Activated naive CD8-positive, alpha-beta T cell (primary cell): ENCODE measurements around the gene TANGO6.

ENCODE experiments used
- H3K27ac Mint-ChIP-seq: one replicate; pipeline ENCODE4 v1.8.0; 2021; ENCODE audit warnings: mixed read lengths
- H3K27me3 Mint-ChIP-seq: one replicate; pipeline ENCODE4 v1.8.0; 2021; ENCODE audit warnings: mixed read lengths
- H3K36me3 Mint-ChIP-seq: one replicate; pipeline ENCODE4 v1.8.0; 2021; ENCODE audit warnings: mixed read lengths
- H3K4me1 Mint-ChIP-seq: one replicate; pipeline ENCODE4 v1.8.0; 2021; ENCODE audit warnings: low read depth, mixed read lengths
- H3K4me3 Mint-ChIP-seq: one replicate; pipeline ENCODE4 v1.8.0; 2021; ENCODE audit warnings: mild to moderate bottlenecking, mixed read lengths
- H3K9me3 Mint-ChIP-seq: one replicate; pipeline ENCODE4 v1.8.0; 2021; ENCODE audit warnings: low read depth, mixed read lengths

Gene TANGO6

DNA sequence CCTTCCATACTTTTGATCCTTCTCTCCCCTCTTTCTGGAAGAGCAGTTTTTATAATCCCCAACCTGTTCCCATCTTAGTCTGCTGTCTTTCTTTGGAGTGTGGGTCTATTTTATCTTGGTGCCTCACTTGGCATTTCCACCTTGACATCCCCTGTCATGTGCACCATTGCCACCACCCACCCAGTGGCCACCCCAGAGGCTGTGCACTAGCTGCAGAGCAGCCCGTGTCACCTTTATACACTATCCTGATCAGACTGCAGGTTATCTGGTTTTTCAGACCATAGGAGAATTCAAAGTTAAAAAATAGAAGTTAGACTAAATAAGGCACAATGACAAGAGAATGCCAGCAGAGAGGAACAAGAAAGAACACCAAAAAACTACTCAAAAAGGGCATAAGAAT is 43.8 kb downstream of the TANGO6 start:
- Mint-ChIP-seq H3K36me3 (peaks cover 5% of the 10 kb centered on the region), H3K4me1 (no peaks in the 10 kb centered on the region), H3K27ac (no peak overlapping the region), H3K9me3 (no peaks in the 10 kb centered on the region), H3K27me3 (no peaks in the 10 kb centered on the region), H3K4me3 (no peak overlapping the region)

DNA sequence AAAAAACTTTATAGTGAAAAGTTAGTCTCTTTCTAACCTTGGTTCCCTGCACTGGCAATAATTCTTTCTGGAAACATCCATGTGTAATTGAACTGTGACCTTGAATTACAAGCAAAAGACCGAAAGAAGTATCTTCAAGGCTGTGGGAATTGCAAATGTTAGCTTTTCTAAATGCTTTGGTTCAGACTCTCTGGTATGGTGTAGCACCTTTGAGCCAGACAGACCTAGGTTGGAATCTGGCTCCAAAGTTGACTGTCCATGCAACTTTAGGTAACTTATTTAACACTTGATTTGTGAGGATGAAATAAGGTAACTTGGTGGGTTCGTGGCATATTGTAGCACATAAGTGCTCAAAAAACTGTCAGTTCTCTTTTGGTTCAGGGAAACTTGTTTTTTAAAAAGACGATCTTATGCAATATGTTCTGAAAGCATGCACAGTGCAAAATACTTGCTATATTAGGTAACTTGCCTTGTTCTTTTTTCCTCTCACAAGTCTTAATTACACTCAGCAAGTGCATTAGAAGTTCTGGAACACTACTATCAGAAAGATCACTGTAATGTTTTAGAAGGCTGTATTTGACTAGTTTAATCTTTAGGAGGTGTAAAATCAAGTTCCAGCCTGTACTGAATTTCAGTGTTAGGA is 46.3 kb downstream of the TANGO6 start:
- Mint-ChIP-seq H3K4me1 (no peaks in the 10 kb centered on the region), H3K36me3 (peaks cover 17% of the 10 kb centered on the region), H3K27ac (no peak overlapping the region), H3K9me3 (no peaks in the 10 kb centered on the region), H3K4me3 (no peak overlapping the region), H3K27me3 (no peaks in the 10 kb centered on the region)

DNA sequence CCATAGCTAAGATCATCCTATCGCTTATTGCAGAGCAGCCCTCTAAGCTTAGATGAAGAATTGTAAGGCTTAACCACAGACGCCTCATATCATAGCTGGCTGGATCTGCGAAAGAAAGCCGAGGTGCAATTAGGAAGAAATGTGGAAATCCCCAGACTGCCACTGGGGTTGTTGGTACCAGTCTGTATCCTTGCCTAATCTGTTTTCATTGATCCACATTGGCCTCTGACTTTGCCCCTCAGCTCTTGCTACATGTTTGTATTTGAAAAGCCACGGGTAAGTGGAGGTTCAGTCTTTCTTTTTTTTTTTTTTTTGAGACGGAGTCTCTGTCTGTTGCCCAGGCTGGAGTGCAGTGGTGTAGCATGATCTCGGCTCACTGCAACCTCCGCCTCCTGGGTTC is 48.9 kb downstream of the TANGO6 start:
- Mint-ChIP-seq H3K4me3 (no peak overlapping the region), H3K36me3 (peaks cover 14% of the 10 kb centered on the region), H3K4me1 (no peaks in the 10 kb centered on the region), H3K27me3 (no peaks in the 10 kb centered on the region), H3K9me3 (no peaks in the 10 kb centered on the region), H3K27ac (no peak overlapping the region)

DNA sequence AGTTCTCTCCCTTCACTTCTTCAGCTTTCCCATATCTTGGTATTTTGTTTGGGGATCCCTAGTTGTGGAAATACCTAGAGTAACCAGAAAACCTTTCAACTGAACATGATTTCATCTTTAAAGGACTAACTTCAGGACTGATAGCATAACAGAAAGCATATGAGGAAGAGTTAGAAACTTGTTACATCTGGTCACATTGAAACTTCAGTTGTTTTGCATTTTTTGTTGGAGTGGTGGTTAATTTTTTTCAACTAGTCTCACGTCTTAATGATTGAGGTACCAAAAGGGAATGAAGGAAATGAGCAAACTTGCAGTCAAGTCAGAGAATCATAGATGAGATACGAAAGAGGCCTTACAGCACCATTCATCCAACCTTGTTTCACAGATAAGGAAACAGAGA is 49.6 kb downstream of the TANGO6 start:
- H3K27me3 Mint-ChIP-seq = no peaks in the 10 kb centered on the region
- H3K36me3 Mint-ChIP-seq = peaks cover 14% of the 10 kb centered on the region
- H3K27ac Mint-ChIP-seq = no peak overlapping the region
- H3K4me1 Mint-ChIP-seq = no peaks in the 10 kb centered on the region
- no peaks in the 10 kb centered on the region for H3K9me3 Mint-ChIP-seq
- H3K4me3 Mint-ChIP-seq = no peak overlapping the region

DNA sequence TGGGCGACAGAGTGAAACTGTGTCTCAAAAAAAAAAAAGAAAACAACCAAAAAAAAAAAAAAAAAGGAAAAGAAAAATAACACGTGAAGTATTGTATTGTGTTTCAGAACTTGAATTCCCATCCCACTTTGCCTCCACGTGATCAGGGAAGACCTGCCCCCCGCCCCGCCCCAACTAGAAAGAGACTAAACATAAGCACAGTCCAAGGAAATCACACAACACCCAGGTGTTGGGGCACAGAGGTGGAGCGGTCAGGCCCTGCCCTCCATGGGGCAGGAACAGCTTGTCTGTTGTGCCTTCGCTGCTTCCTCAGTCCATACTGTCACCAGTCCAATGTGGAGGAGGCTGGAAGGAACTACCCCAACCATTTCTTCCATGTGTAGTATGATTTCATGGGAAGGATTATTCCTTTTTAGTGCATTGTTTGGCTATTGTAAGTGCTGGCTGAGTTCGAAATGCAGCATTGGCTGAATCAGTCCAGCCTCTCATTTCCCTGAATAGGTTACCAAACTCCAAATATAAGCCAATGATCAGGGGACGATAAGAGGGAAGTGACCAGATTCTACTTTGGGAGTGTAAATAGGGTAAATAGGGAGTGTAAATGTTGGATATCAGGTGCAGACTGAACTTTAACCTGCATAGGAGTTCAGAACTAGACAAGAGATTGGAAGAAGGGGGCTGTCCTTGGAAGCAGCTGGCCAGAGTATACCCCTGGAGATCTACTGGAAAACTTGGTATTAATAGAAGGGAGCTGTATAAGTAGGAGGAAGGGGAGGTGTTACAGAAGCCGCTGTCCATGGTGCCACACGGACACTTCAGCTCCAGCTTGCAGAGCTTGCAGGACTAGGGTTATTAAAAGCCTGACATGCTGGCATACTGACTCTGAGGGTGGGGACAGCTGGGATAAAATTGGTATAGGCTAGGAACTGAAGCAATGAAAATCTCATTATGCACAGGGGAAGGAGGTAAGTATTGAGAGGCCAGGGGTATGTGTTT is 50.7 kb downstream of the TANGO6 start:
- H3K9me3 Mint-ChIP-seq = no peaks in the 10 kb centered on the region
- H3K27ac Mint-ChIP-seq = no peak overlapping the region
- H3K36me3 Mint-ChIP-seq = peaks cover 14% of the 10 kb centered on the region
- no peaks in the 10 kb centered on the region for H3K27me3 Mint-ChIP-seq
- H3K4me3 Mint-ChIP-seq = no peak overlapping the region
- no peaks in the 10 kb centered on the region for H3K4me1 Mint-ChIP-seq

DNA sequence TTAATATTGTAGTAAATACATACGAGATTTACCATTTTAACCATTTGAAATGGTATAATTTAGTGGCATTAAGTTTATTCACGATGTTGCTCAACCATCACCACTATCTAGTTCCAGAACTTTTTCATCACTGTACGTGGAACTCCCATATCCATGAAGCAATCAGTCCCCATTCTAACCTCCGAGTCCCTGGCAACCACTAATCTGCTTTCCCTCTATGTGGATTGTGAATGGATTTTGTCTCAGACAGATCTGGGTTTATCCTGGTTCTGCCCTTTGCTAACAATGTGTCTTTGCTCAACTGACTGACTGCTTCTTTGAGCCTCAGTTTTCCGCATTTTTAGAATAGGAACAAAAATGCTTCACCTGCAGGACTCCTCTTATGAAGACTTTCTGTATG is 51.4 kb downstream of the TANGO6 start:
- Mint-ChIP-seq H3K4me1 (no peaks in the 10 kb centered on the region), H3K9me3 (no peaks in the 10 kb centered on the region), H3K27me3 (no peaks in the 10 kb centered on the region), H3K4me3 (no peak overlapping the region), H3K27ac (no peak overlapping the region), H3K36me3 (peaks cover 14% of the 10 kb centered on the region)

DNA sequence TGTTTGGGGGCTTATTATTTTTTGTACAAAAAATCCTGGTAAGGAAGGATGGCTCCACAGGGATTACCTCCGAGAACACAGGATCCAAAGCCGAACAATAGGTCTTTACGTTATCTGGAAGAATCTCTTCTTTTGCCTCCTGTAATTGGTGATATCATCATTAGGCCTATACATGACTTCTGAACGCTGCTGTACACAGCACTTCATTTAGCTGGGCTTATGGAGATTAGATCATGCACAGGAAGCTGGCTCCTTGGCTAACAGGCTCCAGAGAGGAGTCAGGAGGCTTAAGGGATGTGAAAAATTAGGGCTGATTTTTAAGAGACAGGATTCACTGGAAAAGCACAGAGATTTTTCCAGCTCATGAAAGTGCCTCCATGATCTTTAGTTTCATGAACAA is 54.7 kb downstream of the TANGO6 start:
- Mint-ChIP-seq H3K36me3 (peaks cover 18% of the 10 kb centered on the region), H3K4me3 (no peak overlapping the region), H3K4me1 (no peaks in the 10 kb centered on the region), H3K27ac (no peak overlapping the region), H3K9me3 (no peaks in the 10 kb centered on the region), H3K27me3 (no peaks in the 10 kb centered on the region)

DNA sequence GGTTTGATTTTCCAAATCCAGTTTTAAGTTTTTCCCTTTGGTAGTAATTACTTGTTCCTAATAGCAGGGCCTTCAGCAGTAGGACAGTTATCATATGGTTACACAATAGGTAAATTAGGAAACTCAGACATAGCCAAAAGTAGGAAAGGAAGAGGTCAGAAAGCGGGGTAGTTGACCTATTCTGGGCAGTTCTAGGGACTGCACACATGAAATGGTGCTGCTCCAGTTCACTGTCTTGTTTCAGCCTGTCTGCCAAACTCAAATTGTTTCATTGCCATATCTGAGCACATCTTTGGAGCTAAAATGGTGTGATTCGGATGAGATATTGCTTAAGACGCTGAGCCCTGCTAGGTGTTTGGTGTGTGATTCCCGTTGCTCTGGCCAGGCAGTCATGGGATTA is 56.7 kb downstream of the TANGO6 start:
- H3K36me3 Mint-ChIP-seq = peaks cover 8% of the 10 kb centered on the region
- H3K27ac Mint-ChIP-seq = no peak overlapping the region

DNA sequence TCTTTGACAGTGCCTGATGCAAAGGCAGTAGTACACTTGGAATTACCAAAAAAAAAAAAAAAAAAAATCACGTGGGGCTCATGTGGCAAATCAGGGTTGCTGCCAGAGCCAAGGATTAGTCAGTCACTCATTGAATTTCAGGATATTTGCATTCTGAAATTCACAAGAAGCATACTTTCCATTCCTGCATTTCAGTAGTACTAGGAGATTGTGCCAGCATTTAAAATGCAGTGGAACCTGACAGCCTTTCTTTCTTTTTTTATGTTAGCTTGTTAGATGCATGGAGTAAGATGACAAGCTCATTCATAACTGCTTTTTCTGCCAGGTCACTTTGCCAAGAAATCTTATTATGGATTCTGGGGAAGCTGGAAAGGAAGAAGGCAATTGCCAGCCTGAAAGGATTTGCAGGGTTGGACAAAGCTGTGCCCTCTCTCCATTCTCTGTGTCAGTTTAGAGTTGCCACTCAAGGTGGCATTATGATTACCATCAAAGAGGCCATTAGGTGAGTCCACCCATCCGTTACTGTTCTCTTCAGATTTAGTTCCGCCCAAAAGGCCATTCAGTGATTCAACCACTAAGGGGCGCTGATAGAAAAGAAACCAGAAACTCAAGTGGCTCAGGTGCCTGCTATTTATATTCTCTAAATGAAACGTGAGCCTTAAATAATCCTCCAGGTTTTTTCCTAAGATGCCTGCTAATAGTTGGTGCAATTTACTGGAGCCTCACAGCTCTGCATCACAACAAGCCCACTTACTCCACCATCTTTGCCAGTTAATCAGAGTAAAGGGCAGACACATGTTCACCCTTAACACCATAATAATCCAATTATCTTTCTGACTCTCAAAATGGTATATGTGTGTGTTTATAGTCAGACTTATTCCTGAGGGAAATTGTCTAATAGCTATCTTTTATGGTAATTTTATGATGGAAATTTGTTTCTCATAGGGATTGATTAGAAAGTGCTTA is 59.0 kb downstream of the TANGO6 start:
- Mint-ChIP-seq H3K4me3 (no peak overlapping the region), H3K27me3 (no peaks in the 10 kb centered on the region), H3K27ac (no peak overlapping the region), H3K4me1 (no peaks in the 10 kb centered on the region), H3K36me3 (peaks cover 9% of the 10 kb centered on the region), H3K9me3 (no peaks in the 10 kb centered on the region)

More for the DNA sequence above, 56.7 kb downstream of the TANGO6 start:
- Mint-ChIP-seq H3K4me1 (no peaks in the 10 kb centered on the region), H3K4me3 (no peak overlapping the region), H3K27me3 (no peaks in the 10 kb centered on the region), H3K9me3 (no peaks in the 10 kb centered on the region)

DNA sequence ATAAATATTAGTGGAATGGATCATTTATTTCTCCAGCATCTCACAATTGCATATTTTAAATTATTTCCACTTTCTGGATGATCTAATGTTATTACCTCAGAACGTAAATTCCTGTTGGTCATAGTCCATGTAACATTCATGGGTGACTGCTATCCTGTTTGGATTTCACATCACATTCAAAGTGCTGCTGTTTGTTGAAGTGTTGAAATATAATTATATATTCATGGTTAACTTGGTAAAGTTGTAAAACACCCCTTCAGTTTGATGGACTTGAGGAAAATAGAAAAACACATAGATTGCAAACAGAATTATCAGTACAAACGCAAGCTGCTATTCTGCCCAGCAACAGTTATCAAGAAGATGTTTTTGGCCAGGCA is 59.6 kb downstream of the TANGO6 start:
- Mint-ChIP-seq H3K36me3 (peaks cover 9% of the 10 kb centered on the region), H3K27me3 (no peaks in the 10 kb centered on the region), H3K4me1 (no peaks in the 10 kb centered on the region), H3K9me3 (no peaks in the 10 kb centered on the region), H3K4me3 (no peak overlapping the region), H3K27ac (no peak overlapping the region)

DNA sequence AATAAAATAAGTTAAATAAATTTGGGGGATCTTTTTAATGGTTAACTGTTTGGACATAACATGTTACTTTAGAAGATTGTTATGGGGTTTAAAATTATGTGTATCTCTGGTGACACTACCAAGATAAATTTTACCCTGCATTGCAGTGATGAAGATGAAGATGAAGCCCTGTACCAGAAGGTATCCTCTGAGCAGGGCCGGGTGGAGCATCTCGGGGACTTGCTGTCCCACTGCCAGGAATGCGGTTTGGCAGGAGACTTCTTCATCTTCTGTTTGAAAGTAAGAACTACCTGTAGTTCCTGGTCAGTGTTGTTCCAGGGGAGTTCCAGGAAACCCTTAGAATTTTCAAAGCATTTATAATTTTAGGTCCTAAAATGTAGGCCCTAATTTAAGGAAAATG is 64.0 kb downstream of the TANGO6 start:
- Mint-ChIP-seq H3K27me3 (no peaks in the 10 kb centered on the region), H3K4me1 (no peaks in the 10 kb centered on the region), H3K9me3 (no peaks in the 10 kb centered on the region), H3K27ac (no peak overlapping the region), H3K4me3 (no peak overlapping the region), H3K36me3 (peaks cover 6% of the 10 kb centered on the region)

DNA sequence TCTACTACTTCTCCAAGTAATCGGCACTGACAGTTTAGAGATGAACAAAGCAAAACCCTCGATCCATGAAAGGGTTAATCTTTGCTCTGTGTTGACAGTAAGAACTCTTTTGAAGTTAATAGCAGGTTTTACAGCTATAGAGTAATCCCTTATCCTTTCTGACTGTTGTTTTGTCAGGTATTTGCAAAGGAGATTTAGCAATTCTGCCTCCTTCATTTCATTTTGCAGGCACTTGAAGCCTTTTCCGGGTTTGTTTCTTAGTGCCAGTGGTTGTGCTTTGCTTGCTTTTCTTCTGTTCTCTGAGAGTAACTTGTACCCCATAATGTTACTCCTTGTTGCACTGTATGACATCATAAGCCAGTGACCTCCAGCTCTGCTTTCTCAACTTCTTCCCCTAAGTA is 64.5 kb downstream of the TANGO6 start:
- no peaks in the 10 kb centered on the region for H3K27me3 Mint-ChIP-seq
- H3K4me3 Mint-ChIP-seq = no peak overlapping the region
- H3K4me1 Mint-ChIP-seq = no peaks in the 10 kb centered on the region
- no peaks in the 10 kb centered on the region for H3K9me3 Mint-ChIP-seq
- no peak overlapping the region for H3K27ac Mint-ChIP-seq
- peaks cover 6% of the 10 kb centered on the region for H3K36me3 Mint-ChIP-seq

DNA sequence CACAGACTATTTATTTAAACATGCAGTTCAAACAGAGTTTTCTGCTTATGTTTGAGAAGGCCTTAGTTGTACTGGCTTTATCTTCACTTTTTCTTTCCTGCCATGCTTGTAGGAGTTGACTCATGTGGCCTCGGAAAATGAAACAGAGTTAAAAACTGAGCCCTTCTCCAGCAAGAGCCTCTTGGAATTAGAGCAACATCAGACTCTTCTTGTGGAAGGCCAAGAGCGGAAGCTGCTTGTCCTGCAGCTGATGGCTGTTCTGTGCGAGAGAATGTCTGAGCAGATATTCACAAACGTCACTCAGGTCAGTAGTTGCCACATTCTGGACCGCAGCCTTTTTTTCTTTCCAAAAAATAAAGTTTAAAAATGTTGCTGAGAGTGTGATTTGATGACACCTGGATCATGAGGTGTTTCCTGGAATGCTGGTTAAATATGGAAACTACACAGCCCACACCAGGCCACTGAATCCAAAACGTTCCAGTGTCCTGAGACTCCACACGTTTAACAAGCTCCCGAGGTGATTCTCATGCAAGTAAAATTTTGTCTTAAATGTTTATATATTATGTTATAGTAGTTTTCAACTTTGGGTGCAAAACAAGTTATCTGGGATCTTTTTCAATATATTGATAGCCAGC is 65.9 kb downstream of the TANGO6 start:
- Mint-ChIP-seq H3K4me1 (no peaks in the 10 kb centered on the region), H3K4me3 (no peak overlapping the region), H3K9me3 (no peaks in the 10 kb centered on the region)

DNA sequence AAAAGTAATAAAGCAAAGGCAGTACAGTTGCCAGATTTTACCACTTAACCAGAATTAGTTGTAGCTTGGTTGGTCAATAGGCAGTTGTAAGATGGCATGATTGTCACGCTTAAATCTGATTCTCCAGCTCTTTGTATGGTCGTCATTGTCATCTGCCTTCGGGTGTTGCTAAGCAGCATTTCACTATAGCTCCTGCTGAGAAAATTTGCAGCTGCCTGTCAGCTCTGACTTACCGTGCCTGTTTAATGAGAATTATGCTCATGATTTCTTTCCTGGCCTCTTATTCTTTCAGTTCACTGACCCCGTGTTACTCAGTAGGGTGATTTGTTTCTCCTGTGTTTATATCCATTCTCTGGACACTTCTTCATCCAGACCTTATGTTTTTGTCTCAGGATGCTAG is 66.7 kb downstream of the TANGO6 start:
- Mint-ChIP-seq H3K4me3 (no peak overlapping the region), H3K27me3 (no peaks in the 10 kb centered on the region)

More for the DNA sequence above, 65.9 kb downstream of the TANGO6 start:
- Mint-ChIP-seq H3K36me3 (peaks cover 6% of the 10 kb centered on the region), H3K27ac (no peak overlapping the region), H3K27me3 (no peaks in the 10 kb centered on the region)

More for the DNA sequence above, 66.7 kb downstream of the TANGO6 start:
- Mint-ChIP-seq H3K9me3 (no peaks in the 10 kb centered on the region), H3K4me1 (no peaks in the 10 kb centered on the region), H3K36me3 (peaks cover 6% of the 10 kb centered on the region), H3K27ac (no peak overlapping the region)
